GM12801 (cell line): ENCODE results near the gene ST6GAL1.

Experiments used
- CTCF ChIP-seq: IDR thresholded peaks from one replicate; pipeline ENCODE4 v1.5.1; 2011; ENCODE audit warnings: control low read depth; ENCODE audit not compliant: insufficient read length; ENCODE audit errors: extremely low read depth

Gene ST6GAL1

DNA sequence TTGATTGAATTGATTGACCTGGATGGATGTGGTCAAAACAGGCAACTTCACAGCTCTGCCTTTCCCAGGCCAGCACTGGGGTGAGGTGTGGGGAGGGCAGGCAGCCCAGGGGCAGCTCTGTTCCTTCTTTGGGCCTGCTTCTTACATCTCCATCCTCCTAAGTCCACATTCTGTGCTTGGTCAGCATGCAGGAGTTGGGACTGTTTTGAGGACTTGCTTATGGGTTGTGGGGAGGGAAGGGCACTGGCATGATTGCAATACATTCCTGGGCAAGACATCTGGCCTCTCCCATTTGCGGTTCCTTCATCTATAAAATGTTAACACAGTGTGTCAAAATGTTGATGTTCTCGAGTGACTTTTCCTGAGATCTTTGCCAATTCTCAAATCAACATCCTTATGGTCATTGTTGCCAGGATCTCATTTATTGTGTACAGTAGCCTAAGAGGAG, 84.1 kb downstream of the ST6GAL1 start:
- no peak for TF ChIP-seq CTCF

- no peak for TF ChIP-seq CTCF
These were observed 85.7 kb downstream of the ST6GAL1 start for GRCh38 chr3:187015903-187016638.

DNA sequence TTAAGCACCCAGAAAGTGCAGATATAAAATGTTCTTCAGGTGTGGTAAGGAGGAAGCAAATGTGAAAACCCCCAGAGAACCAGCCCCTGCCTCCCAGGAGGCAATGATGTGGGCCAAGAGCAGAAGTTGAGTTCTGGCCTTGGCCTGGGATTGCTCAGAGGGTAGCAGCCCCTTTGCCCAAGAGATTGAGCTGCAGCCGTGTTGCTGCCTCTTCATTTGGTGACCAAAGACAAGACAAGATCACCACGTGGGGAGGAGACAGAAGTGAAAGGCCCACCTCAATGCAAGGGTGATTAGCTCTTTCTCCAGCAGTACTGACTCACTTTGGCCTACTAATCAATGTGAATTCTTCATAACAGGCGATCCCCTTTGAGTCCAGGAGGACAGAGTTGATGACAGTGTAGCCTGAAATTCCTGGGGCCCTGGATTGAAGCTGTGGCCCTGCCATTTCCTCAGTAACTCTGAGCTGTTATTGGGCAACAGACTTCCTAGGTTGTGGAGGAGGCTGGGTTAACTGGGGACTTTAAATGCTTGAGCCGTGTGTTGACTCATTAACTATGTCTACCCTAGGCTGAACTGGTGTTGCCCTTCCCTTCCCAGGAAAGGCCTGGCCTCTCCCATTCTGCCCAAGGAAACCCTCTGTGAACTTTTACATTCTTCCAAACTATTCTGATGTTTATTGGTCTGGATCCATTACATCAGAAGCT, 86.5 kb downstream of the ST6GAL1 start:
- no peak for TF ChIP-seq CTCF

- TF ChIP-seq CTCF = no peak
These were observed 87.3 kb downstream of the ST6GAL1 start for GRCh38 chr3:187017511-187018230.

- no peak for TF ChIP-seq CTCF
These were observed 89.3 kb downstream of the ST6GAL1 start for GRCh38 chr3:187019542-187020072.

GRCh38 chr3:187020376-187020775, 90.0 kb downstream of the ST6GAL1 start:
- no peak for TF ChIP-seq CTCF
